GM12892 (cell line): ENCODE data around the gene GGTLC1.
"Not testable (repeated sequence)": the region's sequence is repeated elsewhere in the genome, so short reads cannot be mapped to it uniquely, and the experiment has no call there.

ENCODE experiments used
- DNase-seq: peaks from one replicate; pipeline ENCODE4 v3.0.0; 2011; ENCODE audit not compliant: insufficient read length
- FAIRE-seq: peaks from 2 replicates; lab custom pipeline; 2011; peaks lifted over from hg19 to GRCh38; lab: Jason Lieb, UNC
- POLR2A ChIP-seq: IDR thresholded peaks from 2 replicates; pipeline ENCODE4 v1.6.1; 2011; ENCODE audit warnings: low read depth, low read length, control low read depth
- POLR2AphosphoS5 ChIP-seq: IDR thresholded peaks from 2 replicates; pipeline ENCODE4 v1.6.1; 2011; ENCODE audit warnings: low read depth, low read length, control low read depth
- TAF1 ChIP-seq: IDR thresholded peaks from 2 replicates; pipeline ENCODE4 v1.6.1; 2011; ENCODE audit warnings: low read depth, mild to moderate bottlenecking, control low read depth, low read length, borderline replicate concordance

The GGTLC1 gene

DNA sequence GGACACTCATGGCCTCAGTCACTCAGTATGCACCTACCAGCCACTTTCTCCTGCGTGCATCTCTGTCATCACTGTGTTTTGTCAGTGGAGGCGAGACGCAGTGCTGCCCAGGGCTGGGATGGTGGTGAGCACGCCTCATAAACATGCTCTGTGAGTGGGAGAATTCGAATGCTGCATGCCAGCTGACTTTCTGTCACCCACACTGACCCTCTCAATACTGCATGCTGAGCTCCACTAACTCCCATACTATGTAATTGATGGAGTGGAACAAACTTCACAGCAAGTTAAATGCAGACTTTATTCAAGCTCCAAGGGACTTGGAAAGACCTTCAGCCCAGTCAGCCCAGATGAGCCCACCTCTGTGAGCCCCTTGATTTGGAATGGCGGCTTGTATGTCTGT, 22.7 kb upstream of the GGTLC1 start:
- FAIRE-seq, result no peak
- TF ChIP-seq TAF1, result no peak
- no peak for TF ChIP-seq POLR2A
- no peak for TF ChIP-seq POLR2AphosphoS5
- DNase-seq, result no peak

DNA sequence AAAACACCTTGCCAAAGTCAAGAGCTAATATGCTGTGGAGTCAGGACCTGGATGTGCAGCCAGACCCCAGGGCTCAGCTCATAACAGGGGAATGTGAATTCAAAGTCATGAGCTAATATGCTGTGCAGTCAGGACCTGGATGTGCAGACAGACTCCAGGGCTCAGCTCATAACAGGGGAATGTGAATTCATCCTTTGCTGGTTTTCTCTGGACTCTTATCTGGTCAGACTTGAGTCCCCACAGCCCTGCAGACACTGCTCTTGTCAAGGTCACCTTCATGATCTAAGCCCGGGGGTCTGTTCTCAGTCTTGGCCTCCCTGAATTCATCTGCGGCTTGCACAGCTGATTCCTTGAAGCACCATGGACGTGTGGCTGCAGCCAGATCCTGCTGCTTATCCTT, 19.2 kb upstream of the GGTLC1 start:
- no peak for TF ChIP-seq POLR2AphosphoS5
- no peak for TF ChIP-seq POLR2A
- TF ChIP-seq TAF1, result no peak
- DNase-seq (no peak), FAIRE-seq (no peak)

DNA sequence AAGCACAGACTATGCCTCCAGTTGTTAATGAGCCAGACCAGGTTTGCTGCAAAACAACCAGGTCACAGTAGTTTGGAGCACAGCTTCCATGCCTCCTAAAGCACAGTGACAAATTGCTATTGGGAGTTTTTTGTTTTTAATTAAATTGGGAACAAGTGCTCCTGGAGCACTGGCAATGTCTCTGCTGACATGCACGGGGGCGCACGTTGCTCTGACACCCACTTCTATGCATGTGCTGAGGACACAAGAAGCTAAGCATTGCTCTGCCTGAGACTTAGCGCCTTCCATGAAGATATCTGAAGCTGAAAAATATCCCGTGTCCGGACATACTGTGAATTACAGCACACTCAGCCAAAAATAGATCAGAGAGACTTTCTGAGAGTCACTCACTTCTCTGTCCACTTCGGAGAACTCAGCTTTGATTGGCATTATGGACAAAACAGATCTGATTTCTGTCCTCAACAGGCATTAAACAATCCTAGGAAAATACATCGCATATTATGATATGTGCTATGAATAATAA, 18.6 kb upstream of the GGTLC1 start:
- no peak for FAIRE-seq
- no peak for TF ChIP-seq POLR2AphosphoS5
- no peak for TF ChIP-seq TAF1
- TF ChIP-seq POLR2A, result no peak
- DNase-seq, result no peak

DNA sequence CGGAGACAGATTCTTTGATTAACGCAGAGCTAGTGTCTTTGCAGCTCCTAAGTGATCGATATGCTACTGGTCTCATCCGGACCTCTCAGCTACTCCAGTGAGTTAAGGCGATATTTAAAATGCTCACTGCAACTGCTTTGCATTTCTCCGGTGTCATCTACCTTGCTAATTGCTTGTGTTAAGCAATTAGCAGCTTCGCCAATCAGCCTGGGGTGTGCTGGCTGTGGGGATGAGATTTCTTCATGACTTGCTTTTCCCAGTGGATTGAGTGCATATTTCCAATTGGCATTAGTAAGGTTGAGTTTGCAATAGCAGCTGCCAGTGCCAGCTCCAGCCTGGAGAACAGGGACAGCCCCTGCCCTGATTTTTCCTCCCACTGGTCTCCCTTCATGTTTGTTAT, 18.0 kb upstream of the GGTLC1 start:
- no peak for FAIRE-seq
- DNase-seq, result no peak
- TF ChIP-seq POLR2A, result no peak
- no peak for TF ChIP-seq POLR2AphosphoS5
- no peak for TF ChIP-seq TAF1

DNA sequence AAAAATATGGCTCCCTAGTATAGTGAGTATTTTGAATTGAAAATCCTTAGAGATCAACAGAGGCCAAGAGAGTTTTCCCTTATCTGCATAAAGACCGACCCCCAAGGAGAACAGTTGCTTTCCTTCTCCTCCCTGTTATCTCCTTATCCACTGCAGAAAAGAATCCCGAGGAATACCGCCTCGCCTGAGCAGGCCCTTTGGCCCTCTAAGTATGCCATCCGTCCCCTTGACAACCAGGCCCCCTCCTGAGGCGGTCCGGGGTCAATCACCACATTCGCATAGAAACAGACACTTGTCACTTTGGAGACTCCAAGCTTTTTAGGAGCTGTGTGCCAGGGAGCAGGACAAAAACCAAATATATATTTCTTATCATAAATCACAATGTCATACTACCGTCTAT, 15.9 kb upstream of the GGTLC1 start:
- no peak for TF ChIP-seq TAF1
- no peak for TF ChIP-seq POLR2A
- no peak for TF ChIP-seq POLR2AphosphoS5
- no peak for DNase-seq
- no peak for FAIRE-seq

DNA sequence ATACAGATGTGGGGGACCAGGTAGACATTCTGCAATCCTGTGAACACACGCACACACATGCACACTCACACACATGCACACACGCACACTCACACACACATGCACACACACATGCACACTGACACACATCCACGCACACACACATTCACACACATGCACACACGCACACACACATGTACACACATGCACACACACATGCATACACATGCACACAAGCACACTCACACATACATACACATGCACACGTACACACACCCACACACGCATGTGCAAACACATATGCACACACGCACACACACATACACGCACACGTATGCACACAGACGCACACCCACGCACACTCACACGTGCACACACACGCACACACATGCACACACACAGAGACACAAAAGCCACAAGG, 14.3 kb upstream of the GGTLC1 start:
- no peak for TF ChIP-seq POLR2A
- no peak for TF ChIP-seq TAF1
- TF ChIP-seq POLR2AphosphoS5, result no peak
- DNase-seq (no peak), FAIRE-seq (no peak)

DNA sequence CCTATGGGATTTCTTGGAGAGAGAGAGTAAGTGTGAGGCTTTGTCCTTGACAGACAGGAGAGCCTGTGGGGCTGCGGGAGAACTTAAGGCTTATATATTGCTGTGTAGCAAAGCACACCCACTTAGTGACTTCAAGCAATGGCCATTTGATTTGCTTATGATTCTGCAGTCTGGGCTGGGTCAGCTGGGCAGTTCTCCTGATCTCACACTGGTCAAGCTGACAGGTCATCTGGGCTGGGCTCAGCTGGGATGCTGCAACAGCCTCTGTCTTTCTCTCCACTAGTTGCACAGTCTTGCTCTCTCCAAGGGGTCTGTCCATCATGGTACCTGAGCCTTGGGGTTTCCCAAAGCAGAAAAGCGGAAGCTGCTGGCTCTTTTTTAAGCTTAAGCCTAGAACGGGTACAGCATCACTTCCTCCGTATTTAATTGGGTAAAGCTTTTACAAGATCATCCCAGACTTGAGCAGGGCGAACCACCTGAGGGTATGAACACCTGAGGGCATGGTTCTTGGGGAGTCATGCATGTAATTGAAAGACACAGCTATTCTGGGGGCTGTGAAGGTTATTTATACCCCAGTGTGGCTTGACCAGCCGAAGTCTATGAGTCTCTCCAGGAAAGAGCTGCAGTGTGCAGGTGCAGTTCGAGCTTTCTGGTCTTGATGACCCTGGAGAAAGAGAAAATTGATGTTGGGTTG, 13.3 kb upstream of the GGTLC1 start:
- DNase-seq, result no peak
- FAIRE-seq, result no peak
- TF ChIP-seq POLR2A, result no peak
- no peak for TF ChIP-seq TAF1
- no peak for TF ChIP-seq POLR2AphosphoS5

DNA sequence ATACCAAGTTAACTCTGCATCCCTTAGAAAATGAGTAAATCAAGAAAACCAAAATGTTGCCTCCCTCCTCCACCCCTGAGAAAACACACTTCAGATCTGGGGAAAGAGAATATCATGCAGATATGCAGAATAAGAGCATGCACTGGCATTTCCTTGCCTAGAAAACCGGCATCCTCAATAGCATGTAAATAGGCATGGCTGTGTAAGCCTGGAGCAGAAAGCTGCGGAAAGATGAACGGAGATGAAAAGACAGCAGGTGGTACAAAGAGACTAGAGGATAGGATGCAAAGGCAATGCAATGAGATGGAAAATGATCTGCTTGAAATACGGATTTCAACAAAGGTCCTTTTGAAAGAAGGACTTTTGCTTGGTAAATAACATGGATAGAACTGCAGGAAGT, 10.3 kb upstream of the GGTLC1 start:
- FAIRE-seq (no peak), DNase-seq (no peak)
- no peak for TF ChIP-seq POLR2A
- no peak for TF ChIP-seq POLR2AphosphoS5

DNA sequence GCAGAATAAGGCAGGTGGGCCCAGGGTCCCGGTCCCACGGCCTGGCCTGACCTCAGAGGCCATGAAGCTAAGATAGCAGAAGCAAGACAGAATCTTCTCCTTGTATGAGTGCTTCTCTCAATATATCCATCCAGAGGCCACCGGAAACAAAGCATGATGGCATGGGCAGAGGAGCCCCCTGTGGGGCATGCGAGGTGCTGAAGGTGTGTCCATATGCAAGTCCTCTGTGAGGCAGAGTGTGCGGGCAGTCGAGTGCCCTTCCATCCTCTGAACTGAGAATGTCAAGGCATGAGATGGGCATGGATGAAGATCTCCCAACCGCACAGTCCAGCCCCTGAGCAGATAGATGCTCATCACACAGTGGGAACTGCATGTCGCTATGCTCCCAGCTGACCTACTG, 9.8 kb upstream of the GGTLC1 start:
- TF ChIP-seq POLR2A, result no peak
- TF ChIP-seq POLR2AphosphoS5, result no peak
- TF ChIP-seq TAF1, result no peak
- no peak for DNase-seq
- no peak for FAIRE-seq

DNA sequence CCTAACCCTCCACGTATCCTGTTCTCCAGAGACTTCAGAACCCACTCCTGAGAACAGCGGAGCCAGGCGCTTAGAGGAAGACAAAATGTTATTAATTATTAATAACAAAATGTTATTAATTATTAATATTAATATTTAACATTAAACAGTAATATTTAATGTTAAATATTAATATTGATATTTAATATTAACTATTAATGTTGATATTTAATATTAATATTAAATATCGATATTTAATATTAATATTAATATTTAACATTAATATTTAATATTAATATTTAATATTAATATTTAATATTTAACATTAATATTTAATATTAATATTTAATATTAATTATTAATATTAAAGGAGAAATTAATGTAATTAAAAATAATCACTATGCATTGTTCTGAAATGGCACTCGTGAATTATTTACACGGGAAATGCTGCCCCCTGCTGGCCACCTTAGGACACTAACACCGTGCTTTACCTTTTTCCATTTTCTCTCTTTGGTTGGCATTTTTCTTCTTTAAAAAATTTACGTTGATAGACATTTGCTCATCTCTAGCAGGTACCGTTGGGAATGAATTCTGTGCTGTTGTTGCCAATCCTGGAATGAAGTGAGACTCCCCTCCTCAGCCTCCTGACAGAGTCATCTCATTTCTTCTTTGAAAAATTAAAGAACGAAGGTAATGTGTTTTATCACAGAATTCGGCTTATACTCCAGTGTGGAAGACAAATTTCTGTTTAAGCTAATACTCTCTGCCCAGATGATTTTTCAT, 7.5 kb upstream of the GGTLC1 start:
- FAIRE-seq (peak; percentile 50), DNase-seq (no peak)
- TF ChIP-seq POLR2AphosphoS5 (no peak), TAF1 (no peak), POLR2A (no peak)

DNA sequence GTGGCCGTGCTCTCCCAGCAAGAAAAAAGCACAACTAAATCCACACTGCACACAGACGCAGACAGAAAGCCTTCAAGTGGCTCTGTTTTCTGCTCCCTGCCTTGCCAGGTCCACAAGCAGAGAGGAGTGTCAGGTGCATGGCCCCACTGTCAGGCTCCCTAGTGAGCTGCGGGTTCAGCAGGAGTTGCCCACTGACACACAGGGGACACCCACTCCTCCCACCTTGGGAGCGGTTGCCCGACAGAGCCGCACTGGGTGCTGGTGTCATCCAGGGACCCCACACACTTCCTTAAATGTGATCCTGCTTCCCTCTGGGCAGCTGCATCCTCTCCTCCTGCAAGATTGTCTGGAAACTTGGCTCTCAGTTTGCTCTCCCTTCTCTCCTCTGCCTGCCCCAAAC, 6.7 kb upstream of the GGTLC1 start:
- FAIRE-seq, DNase-seq: not testable (repeated sequence)

DNA sequence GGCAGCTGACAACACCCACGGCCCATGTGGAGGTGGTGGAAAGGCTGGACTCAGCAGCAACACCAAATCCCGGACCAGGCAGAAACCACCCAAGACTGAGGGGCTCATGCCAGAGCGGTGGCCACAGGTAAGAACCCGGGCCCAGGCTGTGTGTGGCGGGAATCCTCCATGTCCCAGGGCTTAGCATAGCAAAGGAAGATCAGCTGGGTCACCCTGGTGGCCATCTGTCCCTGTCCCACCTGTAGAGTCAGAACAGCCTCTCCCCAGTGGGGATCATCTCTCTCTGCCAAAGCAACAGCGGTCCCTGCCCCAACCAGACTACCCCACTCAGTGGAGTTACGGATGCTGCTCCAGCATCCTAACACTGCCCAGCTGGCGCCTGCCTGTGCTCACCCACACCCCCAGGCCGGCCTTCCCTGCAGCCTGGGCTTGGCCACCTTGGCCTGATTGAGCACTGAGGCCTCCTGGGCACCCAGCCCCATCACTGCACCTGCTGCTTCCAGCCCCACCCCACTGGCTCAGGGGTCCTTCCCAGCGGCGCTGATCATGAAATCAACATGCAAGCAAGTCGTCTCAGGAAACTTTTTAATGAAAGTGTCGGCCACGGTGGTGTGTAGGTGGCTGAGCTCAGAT, 5.5 kb upstream of the GGTLC1 start:
- DNase-seq, FAIRE-seq: not testable (repeated sequence)

DNA sequence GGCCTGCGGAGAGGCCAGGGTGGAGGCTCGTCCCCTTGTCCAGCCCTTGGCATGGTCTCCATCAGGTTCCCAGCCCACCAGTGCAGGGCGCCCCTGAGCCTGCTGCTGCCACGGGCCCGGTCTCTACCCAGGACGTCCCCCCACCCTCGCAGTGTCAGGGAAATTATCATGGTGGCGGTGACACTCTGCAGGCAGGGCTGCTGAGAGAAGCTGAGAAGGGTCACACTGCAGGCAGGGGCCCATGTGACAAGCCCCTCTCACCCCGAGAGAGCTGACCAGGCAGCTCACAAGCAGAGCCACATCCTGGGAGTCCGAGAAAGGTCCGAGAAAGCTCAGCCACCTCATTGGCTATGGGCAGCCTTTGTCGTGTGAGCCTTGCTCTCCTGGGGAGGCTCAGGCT, 4.9 kb upstream of the GGTLC1 start:
- DNase-seq, FAIRE-seq: not testable (repeated sequence)

DNA sequence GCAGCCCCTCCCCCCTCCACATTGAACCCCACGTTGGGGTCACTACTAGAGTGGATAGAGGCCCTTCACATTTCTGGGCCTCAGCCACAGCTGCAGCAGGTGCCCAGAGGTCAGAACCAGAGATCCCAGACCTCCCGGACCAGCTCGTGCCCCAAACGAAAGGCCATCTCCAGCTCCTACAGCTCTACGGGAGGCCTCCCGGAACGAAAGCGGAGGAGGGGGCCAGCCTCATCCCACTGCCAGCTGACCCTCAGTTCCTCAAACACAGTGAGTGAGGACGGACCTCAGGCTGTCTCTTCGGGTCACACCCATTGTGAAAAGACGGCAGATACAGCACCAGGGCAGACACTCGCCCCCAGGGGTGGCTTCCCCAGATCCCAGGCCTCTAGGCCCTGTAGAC, 1.7 kb upstream of the GGTLC1 start:
- FAIRE-seq, DNase-seq: not testable (repeated sequence)

DNA sequence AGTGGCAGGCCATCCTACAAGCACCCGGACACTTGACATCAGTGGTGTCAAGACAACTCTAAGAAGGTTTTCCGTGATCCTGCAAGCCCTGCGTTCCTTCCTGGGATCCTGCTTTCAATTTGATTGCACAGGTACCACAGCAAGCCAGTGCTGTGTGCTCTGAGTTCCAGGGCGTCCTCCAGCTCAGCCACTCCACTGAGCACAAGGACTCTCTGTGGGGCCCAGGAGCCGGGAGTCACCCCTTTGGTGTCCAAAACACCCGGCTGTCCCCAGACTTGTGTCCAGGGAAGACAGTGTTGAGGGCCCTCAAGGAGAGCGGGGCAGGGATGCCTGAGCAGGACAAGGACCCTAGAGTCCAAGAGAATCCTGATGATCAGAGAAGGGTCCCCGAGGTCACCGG, 387 bp upstream of the GGTLC1 start:
- DNase-seq, FAIRE-seq: not testable (repeated sequence)

DNA sequence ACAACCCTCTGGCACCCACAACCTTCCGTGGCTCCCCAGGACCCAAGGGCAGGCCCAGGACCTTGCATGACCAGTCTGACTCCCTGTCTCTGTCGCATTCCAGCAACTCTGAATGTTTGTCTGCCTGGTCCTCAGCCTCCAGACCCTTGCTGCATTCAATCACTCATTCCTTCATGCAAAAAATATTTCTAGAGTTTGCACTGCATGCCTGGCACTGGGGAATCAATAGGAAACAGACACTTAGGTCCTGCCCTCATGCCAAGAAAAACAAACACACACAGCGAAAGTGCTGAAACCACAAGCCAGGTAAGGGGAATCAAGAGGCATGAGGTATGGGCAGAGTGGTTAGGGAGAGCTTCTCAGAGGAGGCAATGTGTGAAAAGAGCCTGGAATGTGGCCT, 1.9 kb downstream of the GGTLC1 start:
- not testable (repeated sequence) for DNase-seq, FAIRE-seq

DNA sequence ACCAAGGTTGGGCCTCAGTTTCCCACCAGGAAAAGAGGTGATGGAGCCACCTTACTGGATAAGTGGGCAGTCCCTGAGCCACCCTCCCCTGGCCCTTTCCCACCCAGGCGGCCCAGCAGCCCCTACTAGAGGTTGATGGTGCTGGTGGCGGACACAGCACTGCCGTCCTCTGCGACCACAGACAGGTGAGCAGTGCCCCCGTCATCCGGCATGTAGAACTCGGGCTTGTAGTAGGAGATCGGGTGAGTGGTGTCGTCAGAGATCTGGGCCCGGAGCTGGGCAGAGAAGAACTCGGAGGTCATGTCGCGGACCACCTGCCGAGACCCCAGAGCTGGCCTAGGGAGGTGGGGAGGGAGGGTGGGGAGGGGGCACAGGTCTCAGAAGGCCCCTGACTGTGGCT, 2.3 kb downstream of the GGTLC1 start:
- FAIRE-seq, DNase-seq: not testable (repeated sequence)

DNA sequence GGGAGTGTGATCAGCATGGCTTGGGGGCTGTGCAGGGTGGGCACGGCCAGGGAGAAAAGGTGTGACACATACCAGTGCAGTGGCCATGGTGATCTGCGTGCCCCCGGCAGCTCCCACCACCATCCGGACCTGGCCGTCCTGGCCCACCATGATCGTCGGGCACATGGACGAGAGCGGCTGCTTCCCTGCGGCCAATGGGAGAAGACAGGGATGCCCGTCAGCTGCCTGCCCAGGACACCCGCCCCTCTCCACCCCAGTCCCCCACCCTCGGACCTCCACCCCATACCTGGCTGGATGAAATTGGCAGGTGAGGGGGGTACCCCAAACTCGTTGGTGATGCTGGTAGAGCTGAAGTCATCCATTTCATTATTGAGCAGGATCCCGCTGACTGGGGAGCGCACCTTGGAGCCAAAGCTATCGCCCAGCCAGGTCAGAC, 2.8 kb downstream of the GGTLC1 start:
- DNase-seq, FAIRE-seq: not testable (repeated sequence)
